HCT116 (cell line): ENCODE measurements around the gene HSPB7. TPM values are rescaled to one million over a fixed set of nuclear protein-coding genes. Genes with fewer than 3 reads are reported as not detected.

Source experiments
- ATAC-seq: fragments of 200-7000 bp; cut with Tn5 transposase; 2 replicates; pipeline ENCODE4 v1.9.1; 2020; ENCODE audit warnings: mild to moderate bottlenecking, moderate library complexity
- BruUV-seq: library from RNA; stranded (reverse); fragments of 400-500 nt; replicated peaks from 2 replicates; lab custom pipeline; 2021; lab: Mats Ljungman, UMichigan
- CTCF ChIA-PET: fragments of 300-600 bp; sonication (Branson Sonifier 250); formaldehyde crosslinking; loops from one replicate; lab custom pipeline; 2021; ENCODE audit warnings: antibody characterized with exemption; lab: Charles Lee
- POLR2A ChIA-PET: fragments of 300-600, 350-600 bp; sonication (Branson Sonifier 250); formaldehyde crosslinking; loops from one replicate; lab custom pipeline; 2021; ENCODE audit warnings: antibody characterized with exemption; lab: Charles Lee
- RAD21 ChIA-PET, 2 experiments: fragments of 300-600 bp; sonication (Branson Sonifier 250); formaldehyde crosslinking; loops; one replicate each; lab custom pipeline; 2023; ENCODE audit warnings: low total read pairs in 2 of 2; ENCODE audit not compliant: uncharacterized antibody in 2 of 2, unreplicated experiment in 2 of 2, low non-redundant PET in 1 of 2; lab: Charles Lee
- DNase-seq: peaks from one replicate; pipeline ENCODE4 v3.0.0-alpha.2; 2010; ENCODE audit warnings: low read depth, low spot score
- H2AFZ ChIP-seq: fragments of 200-600 bp; shearing (Covaris generic), sonication (generic); 2 replicates; pipeline ENCODE4 v1.6.1; 2017; ENCODE audit warnings: low read depth, mixed run types, mixed read lengths, antibody characterized with exemption, low read length; ENCODE audit not compliant: poor library complexity, severe bottlenecking
- H3K27ac ChIP-seq: 2 replicates; pipeline ENCODE4 v1.5.1; 2012; ENCODE audit warnings: low read depth, low read length
- H3K27me3 ChIP-seq: fragments of 200-600 bp; sonication (generic); 2 replicates; pipeline ENCODE4 v1.6.1; 2016; ENCODE audit warnings: mixed run types, low read length, mixed read lengths; ENCODE audit not compliant: insufficient read depth
- H3K36me3 ChIP-seq, 2 experiments: fragments of 200-500 bp in 1 of 2; fragments of 200-600 bp in 1 of 2; sonication (Bioruptor generic) in 1 of 2; sonication (generic) in 1 of 2; 2 replicates each; pipeline versions ENCODE4 v1.5.1 to v1.6.1; 2014 to 2016; ENCODE audit warnings: low read length in 2 of 2, inconsistent platforms in 1 of 2, mixed read lengths in 1 of 2, mixed run types in 1 of 2; ENCODE audit not compliant: insufficient read depth in 2 of 2, control insufficient read depth in 1 of 2
- H3K4me1 ChIP-seq, 2 experiments: fragments of 200-600 bp in 1 of 2; sonication (generic) in 1 of 2; 2 replicates each; pipeline versions ENCODE4 v1.5.1 to v1.6.1; 2012 to 2017; ENCODE audit warnings: low read length in 2 of 2, inconsistent platforms in 1 of 2, mild to moderate bottlenecking in 1 of 2, mixed read lengths in 1 of 2, mixed run types in 1 of 2, moderate library complexity in 1 of 2; ENCODE audit not compliant: insufficient read depth in 2 of 2, control insufficient read depth in 1 of 2
- H3K4me2 ChIP-seq: fragments of 200-600 bp; sonication (generic); 2 replicates; pipeline ENCODE4 v1.6.1; 2017; ENCODE audit warnings: mixed run types, low read length, mixed read lengths
- H3K4me3 ChIP-seq, 2 experiments: fragments of 200-600 bp in 1 of 2; sonication (generic) in 1 of 2; replicated peaks in 1 of 2; 2 replicates each; pipeline ENCODE4 v1.5.1; 2011 to 2016; ENCODE audit warnings: low read length in 2 of 2, control low read depth in 1 of 2, low read depth in 1 of 2, mild to moderate bottlenecking in 1 of 2, mixed read lengths in 1 of 2, mixed run types in 1 of 2
- H3K79me2 ChIP-seq: fragments of 200-600 bp; sonication (generic); 2 replicates; pipeline ENCODE4 v1.6.1; 2017; ENCODE audit warnings: mild to moderate bottlenecking, mixed run types, low read length, moderate library complexity, mixed read lengths; ENCODE audit not compliant: insufficient read depth
- H3K9ac ChIP-seq: fragments of 200-600 bp; sonication (generic); 2 replicates; pipeline ENCODE4 v1.6.1; 2016; ENCODE audit warnings: low read length, mixed read lengths
- H3K9me2 ChIP-seq: fragments of 200-600 bp; sonication (generic), shearing (Covaris generic); 2 replicates; pipeline ENCODE4 v1.6.1; 2017; ENCODE audit warnings: mixed run types, mild to moderate bottlenecking, moderate library complexity; ENCODE audit not compliant: insufficient read depth
- H3K9me3 ChIP-seq, 2 experiments: fragments of 200-500 bp in 1 of 2; fragments of 200-600 bp in 1 of 2; sonication (Bioruptor generic) in 1 of 2; sonication (generic) in 1 of 2; 2 replicates each; pipeline ENCODE4 v1.6.1; 2014 to 2017; ENCODE audit warnings: low read length in 2 of 2, mixed read lengths in 2 of 2, inconsistent platforms in 1 of 2, low read depth in 1 of 2, mild to moderate bottlenecking in 1 of 2, mixed run types in 1 of 2, moderate library complexity in 1 of 2; ENCODE audit not compliant: control insufficient read depth in 1 of 2, insufficient read depth in 1 of 2
- H4K20me1 ChIP-seq: fragments of 200-600 bp; sonication (generic), shearing (Covaris generic); 2 replicates; pipeline ENCODE4 v1.6.1; 2017; ENCODE audit warnings: mixed run types, mild to moderate bottlenecking, moderate library complexity; ENCODE audit not compliant: insufficient read depth
- CBX3 ChIP-seq: IDR thresholded peaks from 2 replicates; pipeline ENCODE4 v1.6.1; 2012; ENCODE audit warnings: low read depth
- CEBPB ChIP-seq: IDR thresholded peaks from 2 replicates; pipeline ENCODE4 v1.6.1; 2012; ENCODE audit warnings: low read depth
- ELF1 ChIP-seq: IDR thresholded peaks from 2 replicates; pipeline ENCODE4 v1.6.1; 2012; ENCODE audit warnings: low read depth, borderline replicate concordance
- EZH2 ChIP-seq: fragments of 200-600 bp; sonication (generic); IDR thresholded peaks from 2 replicates; pipeline ENCODE4 v1.6.1; 2017; ENCODE audit warnings: antibody characterized with exemption, mixed run types
- JUND ChIP-seq: IDR thresholded peaks from 2 replicates; pipeline ENCODE4 v1.6.1; 2012
- MAX ChIP-seq: IDR thresholded peaks from 2 replicates; pipeline ENCODE4 v1.6.1; 2012
- POLR2A ChIP-seq: IDR thresholded peaks from 2 replicates; pipeline ENCODE4 v1.7.0; 2011; ENCODE audit warnings: borderline replicate concordance; ENCODE audit not compliant: insufficient read depth, insufficient read length; ENCODE audit errors: extremely low read depth
- POLR2AphosphoS5 ChIP-seq: IDR thresholded peaks from 2 replicates; pipeline ENCODE4 v1.6.1; 2011; ENCODE audit warnings: mild to moderate bottlenecking, low read depth, low read length, moderate library complexity
- RAD21 ChIP-seq: IDR thresholded peaks from 2 replicates; pipeline ENCODE4 v1.6.1; 2012; ENCODE audit warnings: low read depth, mild to moderate bottlenecking
- SP1 ChIP-seq: IDR thresholded peaks from 2 replicates; pipeline ENCODE4 v1.6.1; 2012; ENCODE audit warnings: low read depth
- SRF ChIP-seq: IDR thresholded peaks from 2 replicates; pipeline ENCODE4 v1.6.1; 2012; ENCODE audit warnings: low read depth
- ZBTB33 ChIP-seq: IDR thresholded peaks from 2 replicates; pipeline ENCODE4 v1.6.1; 2011; ENCODE audit warnings: mild to moderate bottlenecking, low read length, moderate library complexity; ENCODE audit not compliant: insufficient replicate concordance; ENCODE audit errors: extremely low read depth
- ZFX ChIP-seq: fragments of 450-650 bp; IDR thresholded peaks from 2 replicates; pipeline ENCODE4 v1.6.1; 2017
- intact Hi-C: fragments of 100-400 bp; cut with micrococcal nuclease; formaldehyde crosslinking; loops from 2 replicates; pipeline ENCODE4 v1.10.0; 2022
- total RNA-seq: library from RNA; stranded (reverse); gene quantifications from one replicate; pipeline ENCODE4 v1.2.1, GENCODE V29; 2021; ENCODE audit not compliant: unreplicated experiment
- TF ChIP-seq, protein P1 (sequence below): IDR thresholded peaks from 2 replicates; pipeline ENCODE4 v1.6.1; 2012; ENCODE audit warnings: low read depth

The HSPB7 gene
- total RNA-seq, 1 experiment from 2014 or later: 0.27 TPM

- TF ChIP-seq ZBTB33 (no peak), ELF1 (no peak)
Measured at GRCh38 chr1:16017076-16017460, 775 bp downstream of the HSPB7 start (continued).

DNA sequence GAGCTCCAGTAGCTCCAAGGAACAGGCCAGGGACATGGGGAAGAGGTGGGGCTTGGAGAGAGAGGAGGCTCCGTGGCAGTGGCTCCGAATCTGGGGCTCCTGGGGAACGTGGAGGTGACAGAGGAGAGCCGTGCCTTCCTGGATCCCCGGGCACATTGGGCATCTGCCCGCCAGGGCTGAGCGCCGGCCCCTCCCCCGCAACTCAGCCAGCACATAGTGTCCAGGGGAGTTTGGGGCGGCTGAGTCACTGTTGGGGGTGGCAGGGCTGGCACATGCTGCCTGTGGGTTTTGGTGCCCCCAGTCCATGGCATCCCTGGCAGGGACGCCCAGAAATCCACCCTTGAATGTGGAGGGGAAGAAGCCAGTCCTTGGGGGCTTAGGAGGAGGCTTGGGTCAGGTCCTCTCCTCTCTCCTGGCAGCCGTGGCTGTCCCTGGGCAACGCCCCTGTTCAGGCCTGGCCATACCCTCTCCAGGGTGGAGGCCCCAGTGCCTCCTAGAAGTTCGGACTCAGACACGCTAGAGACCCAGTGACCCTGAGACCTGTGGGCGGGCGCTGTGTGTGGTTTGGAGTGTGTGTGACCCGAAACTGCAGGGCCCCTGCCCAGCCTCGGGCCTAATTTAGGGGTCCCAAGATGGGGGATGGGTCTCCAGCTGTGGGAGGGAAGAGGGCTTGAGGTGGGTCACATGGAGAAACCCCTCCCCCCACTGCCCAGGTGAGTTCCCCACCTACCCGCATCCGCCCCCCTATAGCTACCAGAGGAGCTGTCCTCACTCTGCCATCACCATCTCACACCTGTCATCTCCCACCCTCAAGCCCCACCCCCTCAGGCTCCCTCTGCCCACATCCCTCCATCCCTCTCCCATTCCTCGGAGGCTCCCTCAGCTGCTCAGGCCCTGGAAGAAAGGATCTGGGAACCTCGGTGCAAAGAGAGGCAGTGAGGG, 1.6 kb downstream of the HSPB7 start:
- Histone ChIP-seq H3K9me3 (no peaks in the 10 kb centered on the region), H3K79me2 (no peaks in the 10 kb centered on the region), H4K20me1 (no peaks in the 10 kb centered on the region), H3K4me3 (no peak overlapping the region), H3K36me3 (no peaks in the 10 kb centered on the region), H3K9me2 (no peaks in the 10 kb centered on the region), H3K27ac (no peak overlapping the region), H3K4me1 (peaks cover 10 to 32% of the 10 kb centered on the region in 2 experiments), H3K27me3 (no peaks in the 10 kb centered on the region), H2AFZ (no peak overlapping the region), H3K9ac (no peak overlapping the region), H3K4me2 (no peak overlapping the region)
- CTCF ChIA-PET: no interaction called here
- DNase-seq (no peak), ATAC-seq (no peak)
- TF ChIP-seq JUND: no peak
- no peak for TF ChIP-seq CEBPB
- no peak for TF ChIP-seq CBX3
- no peak for TF ChIP-seq EZH2
- no peak for TF ChIP-seq SRF
- TF ChIP-seq MAX: no peak
- TF ChIP-seq POLR2AphosphoS5: no peak
- no peak for TF ChIP-seq POLR2A
- TF ChIP-seq, protein P1, sequence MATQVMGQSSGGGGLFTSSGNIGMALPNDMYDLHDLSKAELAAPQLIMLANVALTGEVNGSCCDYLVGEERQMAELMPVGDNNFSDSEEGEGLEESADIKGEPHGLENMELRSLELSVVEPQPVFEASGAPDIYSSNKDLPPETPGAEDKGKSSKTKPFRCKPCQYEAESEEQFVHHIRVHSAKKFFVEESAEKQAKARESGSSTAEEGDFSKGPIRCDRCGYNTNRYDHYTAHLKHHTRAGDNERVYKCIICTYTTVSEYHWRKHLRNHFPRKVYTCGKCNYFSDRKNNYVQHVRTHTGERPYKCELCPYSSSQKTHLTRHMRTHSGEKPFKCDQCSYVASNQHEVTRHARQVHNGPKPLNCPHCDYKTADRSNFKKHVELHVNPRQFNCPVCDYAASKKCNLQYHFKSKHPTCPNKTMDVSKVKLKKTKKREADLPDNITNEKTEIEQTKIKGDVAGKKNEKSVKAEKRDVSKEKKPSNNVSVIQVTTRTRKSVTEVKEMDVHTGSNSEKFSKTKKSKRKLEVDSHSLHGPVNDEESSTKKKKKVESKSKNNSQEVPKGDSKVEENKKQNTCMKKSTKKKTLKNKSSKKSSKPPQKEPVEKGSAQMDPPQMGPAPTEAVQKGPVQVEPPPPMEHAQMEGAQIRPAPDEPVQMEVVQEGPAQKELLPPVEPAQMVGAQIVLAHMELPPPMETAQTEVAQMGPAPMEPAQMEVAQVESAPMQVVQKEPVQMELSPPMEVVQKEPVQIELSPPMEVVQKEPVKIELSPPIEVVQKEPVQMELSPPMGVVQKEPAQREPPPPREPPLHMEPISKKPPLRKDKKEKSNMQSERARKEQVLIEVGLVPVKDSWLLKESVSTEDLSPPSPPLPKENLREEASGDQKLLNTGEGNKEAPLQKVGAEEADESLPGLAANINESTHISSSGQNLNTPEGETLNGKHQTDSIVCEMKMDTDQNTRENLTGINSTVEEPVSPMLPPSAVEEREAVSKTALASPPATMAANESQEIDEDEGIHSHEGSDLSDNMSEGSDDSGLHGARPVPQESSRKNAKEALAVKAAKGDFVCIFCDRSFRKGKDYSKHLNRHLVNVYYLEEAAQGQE: no peak
- no peak for TF ChIP-seq RAD21
- TF ChIP-seq SP1: no peak
- no peak for TF ChIP-seq ELF1
- no peak for TF ChIP-seq ZFX
- intact Hi-C loops: no loop called here
- no TSS peak for BruUV-seq
- POLR2A ChIA-PET: no interaction called here
- RAD21 ChIA-PET: no interaction called here
